ENCODE data around the gene DNAJC15.
"Not testable (repeated sequence)": the region's sequence is repeated elsewhere in the genome, so short reads cannot be mapped to it uniquely, and the experiment has no call there.

The DNAJC15 gene

DNA sequence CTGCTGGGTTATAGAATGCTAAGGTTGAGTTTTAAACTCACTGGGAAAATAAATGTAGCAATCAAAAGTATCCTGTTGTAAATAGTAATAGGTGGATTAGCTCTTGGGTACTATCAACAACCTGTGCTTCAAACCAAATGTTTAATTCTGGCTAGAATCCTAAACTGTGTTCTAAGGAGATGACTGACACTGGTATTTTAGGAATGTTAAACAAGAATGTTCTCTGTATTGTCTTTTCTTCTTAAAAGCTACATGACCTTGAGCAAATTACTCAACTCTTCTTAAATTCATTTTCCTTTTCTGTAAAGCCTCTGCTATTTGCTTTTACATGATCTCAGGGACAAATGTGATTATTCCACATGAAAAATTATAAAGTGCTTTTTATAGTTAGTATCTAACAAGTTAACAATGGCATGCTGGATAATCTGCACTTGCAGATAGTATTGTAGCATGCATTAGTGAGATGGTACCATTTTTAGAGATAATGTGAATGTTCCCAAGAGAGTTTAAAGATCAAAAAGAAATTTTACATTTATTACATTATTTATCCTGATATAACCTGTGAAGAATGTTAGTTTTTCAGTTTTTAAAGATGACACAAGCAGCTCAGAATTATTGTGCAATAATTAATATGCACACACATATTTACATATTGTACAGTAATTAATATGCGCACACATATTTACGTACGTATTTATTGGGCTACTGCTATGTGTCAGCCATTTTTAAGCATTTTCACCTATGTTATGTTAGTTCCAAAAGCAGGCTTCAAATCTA, 17.7 kb upstream of the DNAJC15 start:
- DNase-seq, result no peak

DNA sequence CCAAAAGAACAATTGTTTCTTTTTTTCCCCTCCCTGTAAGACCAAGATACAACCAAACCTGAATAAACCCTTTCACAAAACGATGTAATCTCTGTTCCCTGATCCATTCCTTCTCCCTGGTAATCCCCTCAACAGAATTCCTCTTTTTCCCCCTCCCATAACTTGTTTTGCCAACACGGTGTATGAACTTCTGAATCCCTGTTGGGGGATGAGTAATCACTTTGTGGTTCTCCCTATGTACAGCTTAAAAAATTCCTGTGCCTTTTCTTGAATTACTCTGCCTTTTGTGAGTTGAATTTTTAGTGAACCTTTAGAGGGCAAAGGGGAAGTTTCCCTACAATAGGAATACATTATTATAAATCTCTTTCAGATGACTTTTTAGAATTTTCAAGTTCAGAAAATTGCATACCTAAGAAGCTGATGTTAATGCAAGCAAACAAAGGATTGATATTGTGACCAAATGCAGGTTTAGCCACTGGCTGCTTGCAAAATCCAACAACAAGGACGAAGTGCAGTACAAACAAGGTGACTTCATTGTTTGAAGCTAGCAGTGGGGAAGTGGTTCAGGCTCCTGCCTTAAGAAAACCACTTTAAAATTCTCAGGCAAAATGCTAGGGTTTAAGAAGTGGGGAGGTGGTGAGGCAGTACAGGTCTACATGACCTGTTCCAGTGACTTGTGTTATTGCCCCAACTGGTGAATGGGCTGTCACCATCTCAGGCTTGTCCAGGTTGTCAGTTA, 16.3 kb upstream of the DNAJC15 start:
- no peak for DNase-seq

DNA sequence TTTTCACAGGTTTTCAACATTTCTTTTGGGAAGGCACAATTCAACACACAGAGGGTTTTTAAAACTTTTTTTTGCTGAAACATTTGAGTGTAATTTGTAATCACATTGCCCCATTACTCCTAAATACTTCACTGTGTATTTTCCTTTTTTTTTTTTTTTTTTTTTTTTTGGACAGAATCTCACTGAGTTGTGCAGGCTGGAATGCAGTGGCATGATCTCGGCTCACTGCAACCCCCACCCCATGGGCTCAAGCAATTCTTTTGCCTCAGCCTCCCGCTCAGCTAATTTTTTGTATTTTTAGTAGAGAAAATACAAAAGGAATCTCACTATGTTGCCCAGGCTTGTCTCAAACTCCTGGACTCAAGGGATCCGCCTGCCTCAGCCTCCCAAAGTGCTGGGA, 14.8 kb upstream of the DNAJC15 start:
- DNase-seq, result no peak

DNA sequence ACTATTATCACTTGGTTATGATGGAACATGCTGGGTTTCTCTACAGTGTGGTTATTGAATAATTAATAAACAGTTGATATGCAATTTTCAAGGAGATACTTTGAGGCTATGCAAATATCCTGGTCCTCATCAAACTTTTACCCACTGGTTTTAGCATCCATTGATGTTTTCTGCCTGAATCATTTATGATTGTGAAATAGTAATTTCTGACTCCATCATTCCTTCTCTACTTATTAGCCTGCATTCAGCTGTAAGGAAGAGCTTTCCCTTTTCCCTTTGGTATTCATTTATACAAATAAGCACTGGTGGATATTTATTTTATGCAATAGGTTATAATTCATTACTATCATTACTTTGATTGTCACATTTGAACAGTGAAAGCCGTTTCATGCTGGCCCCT, 13.9 kb upstream of the DNAJC15 start:
- DNase-seq, result no peak

DNA sequence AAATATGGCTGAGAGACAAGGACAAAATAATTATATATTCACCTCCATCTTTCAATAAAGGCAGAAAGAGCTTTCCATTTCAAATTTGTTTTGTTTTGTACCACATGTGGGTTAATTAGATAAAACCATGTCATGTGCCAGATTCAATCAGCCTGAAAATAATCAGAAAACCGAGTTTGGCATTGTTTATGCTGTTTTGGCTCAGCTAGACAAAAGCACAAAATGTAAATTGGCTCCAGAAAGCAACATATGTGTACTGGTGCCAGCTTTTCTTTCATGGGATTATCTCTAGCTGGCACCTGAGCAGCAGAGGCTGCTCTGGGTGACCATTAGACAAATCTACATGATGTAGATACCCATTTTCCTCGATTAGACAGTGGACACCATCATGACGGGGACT, 9.2 kb upstream of the DNAJC15 start:
- no peak for DNase-seq

DNA sequence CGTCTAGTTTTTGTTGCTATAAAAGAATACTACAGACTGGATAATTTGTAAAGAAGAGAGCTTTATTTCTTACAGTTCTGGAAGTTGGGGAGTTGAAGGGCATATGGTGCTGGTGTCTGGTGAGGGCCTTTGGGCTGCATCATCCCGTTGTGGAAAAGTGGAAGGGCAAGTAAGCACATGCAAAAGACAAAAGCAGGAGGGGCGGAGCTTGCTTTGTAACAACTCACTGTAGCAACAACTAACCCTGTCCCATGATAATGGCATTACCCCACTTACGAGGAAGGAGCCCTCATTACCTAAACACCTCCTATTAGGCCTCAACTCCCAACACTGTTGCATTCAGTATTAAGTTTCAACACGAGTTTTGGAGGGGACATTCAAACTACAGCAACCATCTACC, 7.2 kb upstream of the DNAJC15 start:
- DNase-seq, result no peak

DNA sequence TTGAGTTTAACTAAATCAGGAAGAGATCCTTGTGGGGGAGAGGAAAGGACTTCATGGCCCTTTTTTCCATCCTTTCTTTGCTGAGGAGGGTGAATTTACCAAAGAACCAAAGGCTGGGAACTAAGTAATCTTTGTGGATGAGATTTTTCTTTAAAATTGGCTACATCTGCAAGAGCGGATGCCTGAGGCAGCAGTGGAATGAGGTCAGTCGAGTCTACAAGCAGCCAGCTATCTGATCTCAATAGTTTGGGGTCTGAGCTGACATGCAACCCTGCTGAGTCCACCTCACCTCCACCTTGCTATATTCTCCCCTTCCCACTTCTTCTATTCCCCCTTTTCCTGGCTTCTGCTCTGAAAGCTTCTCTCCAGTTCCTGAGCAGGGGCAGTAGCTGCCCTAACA, 3.6 kb upstream of the DNAJC15 start:
- no peak for DNase-seq

DNA sequence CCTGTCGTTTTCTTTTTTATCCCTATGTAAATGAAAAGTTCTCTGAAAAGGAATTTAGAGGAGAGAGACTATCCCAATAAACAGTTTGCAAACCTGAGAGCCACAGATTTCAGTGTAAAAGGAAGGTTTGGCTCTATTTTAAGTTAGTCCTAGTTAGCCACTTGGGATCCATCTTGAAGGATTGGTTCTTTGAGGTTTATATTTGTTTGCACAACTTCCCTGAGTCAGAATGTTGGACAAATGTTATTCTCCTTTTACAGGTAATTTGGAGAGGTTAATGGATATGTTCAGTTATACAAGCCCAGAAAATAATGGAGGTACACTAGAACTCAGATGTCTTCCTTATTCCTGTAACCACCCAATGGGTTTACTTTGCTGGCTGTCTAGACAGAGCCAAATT, 2.6 kb upstream of the DNAJC15 start:
- no peak for DNase-seq

DNA sequence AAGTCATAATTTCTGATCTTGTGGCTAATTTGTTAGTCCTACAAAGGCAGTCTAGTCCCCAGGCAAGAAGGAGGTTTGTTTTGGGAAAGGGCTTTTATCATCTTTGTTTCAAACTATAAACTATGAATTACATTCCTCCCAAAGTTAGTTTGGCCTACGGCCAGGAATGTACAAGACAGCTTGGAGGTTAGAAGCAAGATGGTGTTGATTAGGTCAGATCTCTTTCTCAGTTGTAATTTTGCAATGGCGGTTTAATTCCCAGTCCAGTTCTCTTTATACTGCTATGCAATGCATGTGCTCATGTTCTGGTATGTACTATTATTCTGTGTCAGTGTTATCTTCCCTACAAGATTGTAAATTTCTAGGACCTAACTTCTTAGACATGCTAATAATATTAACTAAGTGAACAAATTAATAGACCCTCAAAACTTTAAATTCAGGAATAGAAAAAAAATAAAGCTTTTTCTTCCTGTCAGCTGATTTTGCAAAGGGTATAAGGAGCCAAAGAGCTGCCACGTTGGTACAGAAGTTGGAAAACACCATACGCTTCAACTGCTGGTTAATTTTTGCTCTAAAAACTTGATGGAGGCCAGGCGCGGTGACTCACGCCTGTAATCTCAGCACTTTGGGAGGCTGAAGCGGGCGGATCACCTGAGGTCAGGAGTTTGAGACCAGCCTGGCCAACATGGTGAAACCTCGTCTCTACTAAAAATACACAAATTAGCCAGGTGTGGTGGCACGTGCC, 1.3 kb upstream of the DNAJC15 start:
- no peak for DNase-seq

DNA sequence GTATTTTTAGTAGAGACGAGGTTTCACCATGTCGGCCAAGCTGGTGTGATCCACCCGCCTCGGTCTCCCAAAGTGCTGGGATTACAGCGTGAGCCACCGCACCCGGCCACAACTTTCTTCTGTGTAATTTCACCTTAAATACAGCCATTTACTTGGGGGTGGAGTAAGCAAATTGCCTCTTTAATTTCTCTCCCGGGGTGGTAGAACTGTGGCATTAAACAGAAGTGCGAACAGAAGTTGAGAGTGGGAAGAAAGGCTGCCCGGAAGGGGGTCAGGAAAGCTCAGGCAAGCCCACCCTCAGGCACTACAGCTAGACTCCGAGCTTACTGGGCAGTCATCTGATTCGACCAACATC, 475 bp upstream of the DNAJC15 start:
- DNase-seq, result no peak

DNA sequence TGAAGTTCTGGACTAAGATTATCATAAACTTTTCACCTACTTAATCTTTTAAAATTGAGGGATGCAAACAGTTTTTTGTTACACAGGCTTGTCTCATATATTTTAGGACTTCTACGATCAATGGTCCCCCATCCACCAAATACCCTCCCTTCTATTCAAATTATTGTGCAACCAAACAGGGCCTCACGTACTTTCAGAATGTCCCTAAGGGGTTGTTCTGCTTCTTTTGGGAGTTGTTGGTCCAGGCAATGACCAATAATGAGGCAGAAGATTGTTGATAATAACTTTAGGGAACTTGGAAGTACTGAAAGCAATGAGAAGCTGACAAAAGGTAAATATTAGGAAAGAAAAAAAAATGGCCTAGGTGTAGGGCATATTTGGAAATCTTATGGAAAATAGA, 2.9 kb downstream of the DNAJC15 start:
- no peak for DNase-seq

DNA sequence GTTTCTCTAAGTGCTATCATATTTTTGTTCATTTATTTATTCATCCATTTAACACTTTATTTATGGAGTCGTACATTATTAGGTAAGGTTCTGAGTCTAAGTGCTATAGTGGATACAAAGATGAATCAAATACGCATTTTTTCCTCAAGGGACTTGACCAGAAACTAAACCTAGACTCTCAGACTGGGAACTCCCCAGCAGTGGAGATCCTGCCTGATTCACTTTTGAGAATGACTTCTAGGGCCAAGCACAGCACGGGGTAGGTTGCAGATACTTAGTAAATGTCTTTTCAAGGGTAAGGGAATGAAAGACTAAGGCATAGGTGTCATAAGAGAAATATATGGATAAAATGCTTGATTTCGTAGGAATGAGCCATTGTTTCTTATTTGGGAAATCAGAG, 7.2 kb downstream of the DNAJC15 start:
- no peak for DNase-seq

DNA sequence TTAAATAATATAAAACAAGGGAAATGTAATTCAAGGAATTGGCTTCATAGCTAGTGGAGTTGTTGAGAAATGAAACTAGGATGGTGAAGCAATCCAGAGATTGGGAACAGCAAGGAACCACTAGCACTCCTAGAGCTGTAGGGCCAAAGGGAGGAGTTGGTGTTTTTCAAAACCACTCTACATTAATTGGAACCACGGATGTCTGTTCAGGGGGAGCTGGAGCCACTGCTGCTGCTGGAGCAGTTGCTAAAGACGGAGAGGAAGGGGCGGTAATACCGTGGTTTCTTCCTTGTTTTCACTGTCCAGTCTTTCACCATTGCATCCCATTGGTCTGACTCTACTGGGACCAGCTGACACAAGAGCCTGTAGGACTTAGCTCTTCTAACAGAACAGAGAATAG, 8.5 kb downstream of the DNAJC15 start:
- no peak for DNase-seq

DNA sequence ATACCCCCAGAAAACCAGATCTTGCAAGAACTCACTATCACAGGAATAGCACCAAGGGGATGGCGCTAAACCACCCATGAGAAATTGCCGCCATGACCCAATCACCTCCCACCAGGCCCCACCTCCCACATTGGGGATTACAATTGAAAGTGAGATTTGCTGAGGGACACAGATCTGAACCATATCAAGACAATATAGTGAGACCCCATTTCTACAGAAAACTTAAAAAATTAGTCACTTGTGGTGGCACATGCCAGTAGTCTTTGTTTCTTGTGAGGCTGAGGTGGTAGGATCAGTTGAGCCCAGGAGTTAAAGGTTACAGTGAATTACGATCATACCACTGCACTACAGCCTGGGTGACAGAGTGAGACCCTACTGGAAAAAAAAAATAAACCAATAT, 9.7 kb downstream of the DNAJC15 start:
- DNase-seq, result no peak

DNA sequence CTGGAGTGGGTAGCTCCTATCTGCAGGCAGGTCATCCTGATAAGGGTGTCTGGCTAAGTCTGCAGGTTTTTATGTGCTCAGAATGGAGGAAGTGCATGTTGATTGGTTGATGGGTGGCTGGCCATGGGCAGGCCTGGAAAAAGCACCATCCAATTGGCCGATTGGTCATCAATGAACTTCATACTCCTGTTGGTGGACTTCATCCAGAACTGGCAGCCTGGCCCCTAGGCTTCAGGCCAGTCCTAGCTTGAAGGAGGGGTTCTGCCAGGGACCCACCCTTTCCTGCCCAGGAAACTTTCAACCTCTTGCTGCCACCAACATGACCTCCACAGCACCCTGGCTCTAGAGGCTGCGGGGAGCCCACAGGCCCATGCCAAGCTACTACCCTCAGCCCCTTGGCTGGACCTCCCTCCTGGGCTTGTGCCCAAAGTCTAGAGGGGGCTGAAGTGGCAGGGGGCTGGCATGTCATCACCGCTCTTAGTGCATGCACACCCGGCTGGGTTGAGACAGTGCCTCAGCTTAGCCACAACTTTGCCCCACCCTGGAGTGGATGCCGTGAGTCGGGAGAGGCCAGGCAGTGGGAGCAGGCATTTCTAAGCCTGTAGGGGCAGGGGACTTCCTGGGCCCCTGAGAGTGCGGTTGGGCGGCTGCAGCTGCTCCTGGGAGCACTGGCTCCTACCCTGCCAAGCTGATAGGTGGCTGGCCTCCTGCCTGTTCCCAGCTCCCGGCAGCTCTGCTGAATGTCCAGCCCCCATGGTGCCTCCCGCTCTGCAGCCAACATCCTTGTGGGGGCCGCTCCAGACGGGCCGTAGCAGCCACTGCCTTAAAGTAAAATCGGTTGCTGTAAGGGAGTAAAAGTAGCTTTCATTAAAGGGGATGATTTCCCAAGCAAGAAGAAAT, 13.2 kb downstream of the DNAJC15 start:
- no peak for DNase-seq

DNA sequence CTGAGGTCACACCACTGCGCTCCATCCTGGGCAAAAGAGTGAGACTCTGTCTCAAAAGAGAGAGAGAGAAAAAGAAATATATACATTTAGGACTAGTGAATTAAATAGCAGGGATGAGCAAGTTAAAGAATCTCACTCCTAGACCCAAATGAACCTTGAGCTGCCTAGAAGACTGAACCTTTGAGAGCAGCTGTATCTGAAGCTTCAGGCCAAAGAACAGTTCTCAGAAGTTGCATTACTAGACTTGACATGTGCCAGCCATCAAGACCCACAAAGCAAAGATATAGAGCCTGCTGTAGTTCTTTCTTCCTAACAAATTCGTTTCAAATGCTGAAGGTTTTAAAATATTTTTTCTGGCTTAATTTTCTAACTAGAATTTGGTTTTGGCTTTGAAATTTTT, 16.6 kb downstream of the DNAJC15 start:
- no peak for DNase-seq

DNA sequence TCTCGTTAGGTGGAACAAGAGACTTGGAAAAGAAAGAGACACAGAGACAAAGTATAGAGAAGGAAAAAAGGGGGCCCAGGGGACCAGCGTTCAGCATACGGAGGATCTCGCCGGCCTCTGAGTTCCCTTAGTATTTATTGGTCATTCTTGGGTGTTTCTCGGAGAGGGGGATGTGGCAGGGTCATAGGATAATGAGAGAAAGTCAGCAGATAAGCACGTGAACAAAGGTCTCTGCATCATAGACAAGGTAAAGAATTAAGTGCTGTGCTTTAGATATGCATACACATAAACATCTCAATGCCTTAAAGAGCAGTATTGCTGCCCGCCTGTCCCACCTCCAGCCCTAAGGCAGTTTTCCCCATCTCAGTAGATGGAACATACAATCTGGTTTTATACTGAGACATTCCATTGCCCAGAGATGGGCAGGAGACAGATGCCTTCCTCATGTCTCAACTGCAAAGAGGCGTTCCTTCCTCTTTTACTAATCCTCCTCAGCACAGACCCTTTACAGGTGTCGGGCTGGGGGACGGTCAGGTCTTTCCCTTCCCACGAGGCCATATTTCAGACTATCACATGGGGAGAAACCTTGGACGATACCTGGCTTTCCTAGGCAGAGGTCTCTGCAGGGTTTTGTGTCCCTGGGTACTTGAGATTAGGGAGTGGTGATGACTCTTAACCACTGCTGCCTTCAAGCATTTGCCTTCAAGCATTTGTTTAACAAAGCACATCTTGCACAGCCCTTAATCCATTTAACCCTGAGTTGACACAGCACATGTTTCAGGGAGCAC, 17.4 kb downstream of the DNAJC15 start:
- DNase-seq, result not testable (repeated sequence)

DNA sequence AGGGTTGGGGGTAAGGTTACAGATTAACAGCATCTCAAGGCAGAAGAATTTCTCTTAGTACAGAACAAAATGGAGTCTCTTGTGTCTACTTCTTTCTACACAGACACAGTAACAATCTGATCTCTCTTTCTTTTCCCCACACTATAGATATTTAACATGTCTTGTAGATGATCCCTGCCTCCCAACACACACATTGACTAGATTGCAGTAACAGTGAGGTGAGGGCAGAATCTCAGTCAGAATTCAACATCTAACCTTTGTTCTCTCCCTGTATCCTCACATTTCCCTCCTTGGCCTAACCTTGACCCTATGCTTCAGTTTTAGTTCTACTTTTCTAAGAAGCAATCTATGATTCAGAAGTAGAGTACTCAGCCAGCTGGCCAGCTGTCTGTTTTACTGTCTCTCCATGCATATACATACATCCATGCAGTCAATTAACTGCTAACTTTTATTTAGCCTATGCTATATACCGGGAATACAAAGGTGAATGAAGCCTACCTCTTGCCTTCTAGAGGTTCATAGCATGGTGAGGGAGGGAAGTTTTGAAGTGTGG, 18.1 kb downstream of the DNAJC15 start:
- DNase-seq, result no peak

DNA sequence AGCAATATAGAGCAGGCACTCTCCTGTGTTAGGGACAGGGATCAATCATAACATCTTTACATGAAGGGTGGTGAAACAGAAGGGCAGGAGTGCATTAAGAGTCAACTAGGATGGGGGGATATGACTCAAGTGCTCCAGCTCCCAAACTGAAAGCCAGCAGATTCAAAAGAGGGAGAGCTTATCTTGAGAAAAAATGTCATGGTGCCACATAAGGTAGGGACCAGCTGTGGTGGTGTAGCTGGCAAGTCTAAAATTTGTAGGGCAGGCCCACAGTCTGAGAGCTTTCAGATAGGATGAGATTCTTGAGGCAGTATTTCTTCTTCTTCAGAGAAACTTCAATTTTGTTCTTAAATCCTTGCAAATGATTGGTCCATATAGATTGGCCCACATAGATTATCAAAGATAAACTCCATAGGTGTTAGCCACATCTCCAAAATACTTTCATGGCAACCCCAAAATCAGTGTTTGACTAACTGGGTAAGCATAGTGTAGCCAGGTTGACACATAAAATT, 19.1 kb downstream of the DNAJC15 start:
- DNase-seq, result no peak

DNA sequence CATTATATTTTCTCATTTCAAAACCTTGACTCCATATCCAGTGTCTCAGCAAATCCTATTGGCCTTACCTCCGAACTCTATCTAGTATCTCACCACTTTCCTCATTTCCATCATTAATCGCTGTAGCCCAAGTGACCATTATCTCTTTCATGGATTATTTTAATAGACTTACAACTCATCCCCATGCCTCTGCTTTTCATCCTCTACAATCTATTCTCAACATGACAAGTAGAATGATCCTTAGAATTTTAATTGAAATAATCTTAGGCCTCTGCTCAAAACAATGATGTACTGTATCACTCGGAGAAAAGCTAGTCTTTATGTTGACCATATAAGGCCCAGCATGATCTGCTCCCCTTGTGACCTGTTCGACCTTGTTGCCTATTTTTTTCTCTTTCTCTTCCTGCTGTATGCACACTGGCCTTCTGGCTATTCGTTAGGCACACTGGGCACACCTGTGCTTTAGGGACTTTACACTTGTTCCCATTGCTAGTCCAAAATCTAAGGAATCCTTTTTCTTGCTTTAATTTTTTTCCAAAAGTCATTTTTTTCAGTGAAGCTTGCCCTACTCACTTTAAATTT, 21.4 kb downstream of the DNAJC15 start:
- no peak for DNase-seq

DNA sequence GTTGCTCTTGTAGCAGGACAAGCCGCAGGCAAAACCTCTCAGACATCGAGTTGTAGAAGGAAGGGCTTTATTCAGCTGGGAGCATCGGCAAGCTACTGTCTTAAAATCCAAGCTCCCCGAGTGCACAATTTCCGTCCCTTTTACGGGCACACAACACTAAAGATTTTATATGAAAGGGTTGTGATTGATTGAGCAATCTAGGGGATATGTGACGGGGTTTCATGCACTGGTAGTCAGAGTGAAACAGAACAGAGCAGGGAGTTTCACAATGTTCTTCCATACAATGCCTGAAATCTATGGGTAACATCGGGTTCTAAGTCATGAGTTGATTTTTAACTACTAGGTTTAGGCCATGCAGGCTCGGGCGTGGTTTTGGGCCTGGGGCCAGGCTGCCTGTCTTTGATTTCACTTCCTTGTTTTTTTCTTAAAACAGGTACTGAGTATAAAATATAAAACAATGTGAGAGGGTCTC, 22.0 kb downstream of the DNAJC15 start:
- DNase-seq, result not testable (repeated sequence)

All from activated effector memory CD4-positive, alpha-beta T cell treated with Interleukin-2 at 50 U/mL for 16 hours (primary cell).